HEK293 (cell line): ENCODE data around the gene CFAP65.

Experiments used
- CTCF ChIP-seq: fragments of 450-650 bp; formaldehyde crosslinking; IDR thresholded peaks from 2 replicates; pipeline ENCODE4 v1.5.1; 2016; ENCODE audit warnings: missing biosample characterization, missing genetic modification characterization
- GLI4 ChIP-seq: fragments of 450-650 bp; formaldehyde crosslinking; IDR thresholded peaks from 2 replicates; pipeline ENCODE4 v1.5.1; 2016; ENCODE audit warnings: missing biosample characterization, missing genetic modification characterization
- ZBTB7A ChIP-seq: fragments of 450-650 bp; formaldehyde crosslinking; IDR thresholded peaks from 2 replicates; pipeline ENCODE4 v1.5.1; 2016; ENCODE audit warnings: low read depth, missing biosample characterization, missing genetic modification characterization
- ZNF324 ChIP-seq: fragments of 450-650 bp; formaldehyde crosslinking; IDR thresholded peaks from 2 replicates; pipeline ENCODE4 v1.5.1; 2016; ENCODE audit warnings: missing biosample characterization, missing genetic modification characterization
- ZNF596 ChIP-seq: fragments of 450-650 bp; IDR thresholded peaks from 2 replicates; pipeline ENCODE4 v1.5.0; 2018; ENCODE audit warnings: missing biosample characterization, mild to moderate bottlenecking, missing genetic modification characterization, moderate library complexity
- ZSCAN18 ChIP-seq: fragments of 450-650 bp; formaldehyde crosslinking; IDR thresholded peaks from 2 replicates; pipeline ENCODE4 v1.5.1; 2016; ENCODE audit warnings: missing biosample characterization, missing genetic modification characterization

- TF ChIP-seq CTCF (tag by site-specific recombination), result no peak
- TF ChIP-seq ZNF596 (tag by site-specific recombination), result no peak
- TF ChIP-seq ZNF324 (tag by site-specific recombination), result no peak
- TF ChIP-seq ZSCAN18 (tag by site-specific recombination), result no peak
- TF ChIP-seq GLI4 (tag by site-specific recombination), result no peak
- TF ChIP-seq ZBTB7A (tag by site-specific recombination), result no peak
Observed at GRCh38 chr2:218996937-218997336, 44.4 kb downstream of the CFAP65 start.
